ENCODE results near the gene ZNF469.

ZNF469 gene

GRCh38 chr16:88347656-88348376 is 34.9 kb upstream of the ZNF469 start:
- no peak for DNase-seq (ENCODE audit: low spot score)

- DNase-seq (ENCODE audit: low spot score), result no peak
Observed at GRCh38 chr16:88348377-88349152, 34.2 kb upstream of the ZNF469 start.

GRCh38 chr16:88349153-88349902 is 33.4 kb upstream of the ZNF469 start:
- DNase-seq (ENCODE audit: low spot score), result no peak

GRCh38 chr16:88349903-88350900 is 32.6 kb upstream of the ZNF469 start:
- no peak for DNase-seq (ENCODE audit: low spot score)

GRCh38 chr16:88350922-88351321 is 31.8 kb upstream of the ZNF469 start:
- DNase-seq (ENCODE audit: low spot score), result no peak

GRCh38 chr16:88351491-88352101 is 31.2 kb upstream of the ZNF469 start:
- DNase-seq (ENCODE audit: low spot score), result no peak

GRCh38 chr16:88352261-88353200 is 30.2 kb upstream of the ZNF469 start:
- DNase-seq (ENCODE audit: low spot score), result no peak

GRCh38 chr16:88353232-88353631 is 29.5 kb upstream of the ZNF469 start:
- DNase-seq (ENCODE audit: low spot score), result no peak

- DNase-seq (ENCODE audit: low spot score), result no peak
Observed at GRCh38 chr16:88353691-88354090, 29.1 kb upstream of the ZNF469 start.

GRCh38 chr16:88354229-88355092 is 28.3 kb upstream of the ZNF469 start:
- DNase-seq (ENCODE audit: low spot score), result no peak

- DNase-seq (ENCODE audit: low spot score), result no peak
Observed at GRCh38 chr16:88355093-88355388, 27.7 kb upstream of the ZNF469 start.

GRCh38 chr16:88355389-88356123 is 27.2 kb upstream of the ZNF469 start:
- DNase-seq (ENCODE audit: low spot score), result no peak

- no peak for DNase-seq (ENCODE audit: low spot score)
Observed at GRCh38 chr16:88356124-88356726, 26.5 kb upstream of the ZNF469 start.

GRCh38 chr16:88356727-88357199 is 26.0 kb upstream of the ZNF469 start:
- DNase-seq (ENCODE audit: low spot score), result no peak

- DNase-seq (ENCODE audit: low spot score), result no peak
Observed at GRCh38 chr16:88357317-88358022, 25.3 kb upstream of the ZNF469 start.

GRCh38 chr16:88358023-88358420 is 24.7 kb upstream of the ZNF469 start:
- no peak for DNase-seq (ENCODE audit: low spot score)

- no peak for DNase-seq (ENCODE audit: low spot score)
Observed at GRCh38 chr16:88359008-88359407, 23.8 kb upstream of the ZNF469 start.
